ENCODE data around the gene ZFP92. TPM values are rescaled to one million over a fixed set of nuclear protein-coding genes. Genes with fewer than 3 reads are reported as not detected.

Gene ZFP92
- total and polyA plus RNA-seq, 2 of the 8 experiments (the other 6 are each of a cell fraction or from before 2014, with no cell fraction given) = 0.14 to 0.41 TPM

DNA sequence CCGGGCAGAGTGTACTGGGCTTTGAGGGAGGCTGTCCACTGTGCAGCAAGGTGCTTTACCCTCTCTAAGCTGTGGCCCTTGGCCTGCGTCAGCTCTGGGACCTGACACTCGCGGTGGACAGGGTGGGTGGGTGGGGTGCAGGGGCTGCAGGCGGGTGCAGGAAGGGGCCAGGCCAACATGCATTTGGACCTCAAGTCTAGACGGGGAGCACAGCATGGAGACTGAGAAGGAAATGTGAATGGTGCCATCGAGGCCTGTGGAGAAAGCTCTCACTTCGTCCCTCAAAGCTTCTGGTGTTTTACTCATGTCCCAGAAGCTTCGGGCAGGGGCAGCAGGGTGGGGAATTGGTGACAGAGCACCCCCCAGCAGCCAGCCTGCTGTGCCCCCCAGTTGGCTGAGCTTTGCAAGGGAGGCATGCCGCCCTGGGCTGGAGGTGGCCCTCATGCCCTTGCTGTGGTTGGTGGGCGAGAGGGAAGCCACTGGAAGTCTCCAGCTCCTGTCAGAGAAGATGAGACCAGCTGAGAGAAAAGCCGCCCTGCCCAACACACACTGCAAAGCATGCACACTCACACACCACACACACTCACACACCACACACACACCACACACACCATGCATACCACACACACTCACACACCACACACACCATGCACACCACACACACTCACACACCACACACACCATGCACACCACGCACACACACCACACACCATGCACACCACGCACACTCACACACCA, 22.4 kb upstream of the ZFP92 start:
- no peaks in the 10 kb centered on the region for H3K79me2 ChIP-seq (ENCODE audit: control insufficient read depth in 1 of 2, insufficient read depth in 2 of 2, low read length in 2 of 2)
- no peak overlapping the region for H3K9ac ChIP-seq (replicated peaks in 1 of 4; ENCODE audit: extremely low read depth in 1 of 4, low read depth in 3 of 4, low read length in 3 of 4)
- H2BK120ac ChIP-seq (replicated peaks; ENCODE audit: low read depth, low read length) = no peak overlapping the region
- H3K27ac ChIP-seq (ENCODE audit: low read depth, low read length) = no peak overlapping the region
- no peak overlapping the region for H3K4me2 ChIP-seq (ENCODE audit: insufficient read depth in 1 of 2, low read depth in 2 of 2, low read length in 2 of 2)
- no peak overlapping the region for H3K56ac ChIP-seq (replicated peaks; ENCODE audit: insufficient read length, low read depth, low read length)
- H4K20me1 ChIP-seq (replicated peaks in 1 of 2; ENCODE audit: control insufficient read depth in 1 of 2, insufficient read depth in 2 of 2, low read length in 2 of 2) = no peaks in the 10 kb centered on the region
- H4K5ac ChIP-seq (ENCODE audit: insufficient read length, low read depth, low read length) = no peak overlapping the region
- no peaks in the 10 kb centered on the region for H3K79me1 ChIP-seq (ENCODE audit: low read depth, low read length)
- DNase-seq (ENCODE audit: low read depth in 1 of 2, low spot score in 2 of 2) (no peak), FAIRE-seq (no peak)
- no peak overlapping the region for H4K91ac ChIP-seq (replicated peaks; ENCODE audit: insufficient read length, low read length)
- H2AFZ ChIP-seq (ENCODE audit: low read length) = no peak overlapping the region
- CTCF ChIA-PET (ENCODE audit: partially characterized antibody) = interaction anchor here (1.0 kb wide), 1 partner anchor 10 kb away, joined by 5 read pairs; no protein-coding TSS in a partner anchor
- H3K4ac ChIP-seq (replicated peaks; ENCODE audit: insufficient read length, low read depth, low read length) = no peak overlapping the region
- no peak overlapping the region for H2BK12ac ChIP-seq (ENCODE audit: low read depth, low read length)
- no peaks in the 10 kb centered on the region for H3K36me3 ChIP-seq (ENCODE audit: control insufficient read depth in 2 of 4, insufficient read depth in 4 of 4, low read length in 3 of 4)
- no peak overlapping the region for H2BK20ac ChIP-seq (ENCODE audit: low read length)
- no peak overlapping the region for H3K23ac ChIP-seq (ENCODE audit: insufficient read length)
- H4K8ac ChIP-seq (ENCODE audit: extremely low read depth, insufficient read depth, low read length) = no peak overlapping the region
- no peak overlapping the region for H2AK5ac ChIP-seq (ENCODE audit: low read depth, low read length)
- no peaks in the 10 kb centered on the region for H3K4me1 ChIP-seq (replicated peaks in 1 of 4; ENCODE audit: control insufficient read depth in 3 of 4, insufficient read depth in 4 of 4, low read length in 3 of 4)
- no peak overlapping the region for H3K18ac ChIP-seq (ENCODE audit: extremely low read depth, low read length)
- H2BK5ac ChIP-seq (ENCODE audit: low read depth, low read length) = no peak overlapping the region
- WGBS, 2 experiments (ENCODE audit: extremely low coverage in 1 of 2, insufficient coverage in 1 of 2, insufficient read length in 1 of 2, insufficient replicate concordance in 2 of 2, low coverage in 1 of 2, low lambda C conversion rate in 2 of 2, missing lambda C conversion rate in 1 of 2) = 95% methylated on average over 4 of the region's 14 CpGs; no CpG with 5 or more reads in 1 of the 2 experiments
- no peak overlapping the region for H3K14ac ChIP-seq (ENCODE audit: insufficient read length)
- peaks cover 0 to 15% of the 10 kb centered on the region in 2 experiments; a peak in 1 of 4 replicates for H3K9me3 ChIP-seq (ENCODE audit: insufficient read depth in 2 of 2, low read depth in 1 of 2, low read length in 1 of 2)
- H3K23me2 ChIP-seq (ENCODE audit: low read depth, low read length) = peaks cover 29% of the 10 kb centered on the region; the same call in 1 of the 2 replicates
- H3K27me3 ChIP-seq (replicated peaks in 1 of 4; ENCODE audit: control insufficient read depth in 3 of 4, extremely low read depth in 1 of 4, insufficient read depth in 3 of 4, low read length in 3 of 4) = no peaks in the 10 kb centered on the region; a peak in 1 of 7 replicates
- H3K4me3 ChIP-seq (ENCODE audit: extremely low read depth in 1 of 4, insufficient read depth in 2 of 4, low read depth in 3 of 4, low read length in 4 of 4) = no peak overlapping the region
- POLR2A ChIA-PET (ENCODE audit: partially characterized antibody) = no interaction called here
- no peak overlapping the region for H2BK15ac ChIP-seq (ENCODE audit: low read length)
- no peak for TF ChIP-seq ASH2L (IDR thresholded peaks at IDR 0.05; ENCODE audit: low read length)
- TF ChIP-seq MAFK (IDR thresholded peaks at IDR 0.05; ENCODE audit: low read depth, low read length) = no peak
- no peak for TF ChIP-seq ZNF274 (IDR thresholded peaks at IDR 0.05; ENCODE audit: borderline replicate concordance, extremely low read depth, low read length)
- TF ChIP-seq CBX5 (IDR thresholded peaks at IDR 0.05; ENCODE audit: low read depth, low read length) = no peak
- TF ChIP-seq, protein P1, sequence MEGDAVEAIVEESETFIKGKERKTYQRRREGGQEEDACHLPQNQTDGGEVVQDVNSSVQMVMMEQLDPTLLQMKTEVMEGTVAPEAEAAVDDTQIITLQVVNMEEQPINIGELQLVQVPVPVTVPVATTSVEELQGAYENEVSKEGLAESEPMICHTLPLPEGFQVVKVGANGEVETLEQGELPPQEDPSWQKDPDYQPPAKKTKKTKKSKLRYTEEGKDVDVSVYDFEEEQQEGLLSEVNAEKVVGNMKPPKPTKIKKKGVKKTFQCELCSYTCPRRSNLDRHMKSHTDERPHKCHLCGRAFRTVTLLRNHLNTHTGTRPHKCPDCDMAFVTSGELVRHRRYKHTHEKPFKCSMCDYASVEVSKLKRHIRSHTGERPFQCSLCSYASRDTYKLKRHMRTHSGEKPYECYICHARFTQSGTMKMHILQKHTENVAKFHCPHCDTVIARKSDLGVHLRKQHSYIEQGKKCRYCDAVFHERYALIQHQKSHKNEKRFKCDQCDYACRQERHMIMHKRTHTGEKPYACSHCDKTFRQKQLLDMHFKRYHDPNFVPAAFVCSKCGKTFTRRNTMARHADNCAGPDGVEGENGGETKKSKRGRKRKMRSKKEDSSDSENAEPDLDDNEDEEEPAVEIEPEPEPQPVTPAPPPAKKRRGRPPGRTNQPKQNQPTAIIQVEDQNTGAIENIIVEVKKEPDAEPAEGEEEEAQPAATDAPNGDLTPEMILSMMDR (IDR thresholded peaks at IDR 0.05; ENCODE audit: control extremely low read depth in 1 of 3, insufficient read depth in 1 of 3, low read depth in 1 of 3, low read length in 3 of 3) = no peak
- TF ChIP-seq NRF1 (IDR thresholded peaks at IDR 0.05; ENCODE audit: low read depth, low read length) = no peak
- no peak for TF ChIP-seq POU5F1 (IDR thresholded peaks at IDR 0.05; ENCODE audit: low read depth, low read length)
- TF ChIP-seq, protein P2, sequence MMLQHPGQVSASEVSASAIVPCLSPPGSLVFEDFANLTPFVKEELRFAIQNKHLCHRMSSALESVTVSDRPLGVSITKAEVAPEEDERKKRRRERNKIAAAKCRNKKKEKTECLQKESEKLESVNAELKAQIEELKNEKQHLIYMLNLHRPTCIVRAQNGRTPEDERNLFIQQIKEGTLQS (IDR thresholded peaks at IDR 0.05; ENCODE audit: insufficient read depth, low read depth, low read length) = no peak
- no peak for TF ChIP-seq HDAC6 (IDR thresholded peaks at IDR 0.05; ENCODE audit: low read depth, low read length)
- no peak for TF ChIP-seq GABPA (IDR thresholded peaks at IDR 0.05; ENCODE audit: borderline replicate concordance, insufficient read depth, low read length)

Measured in H1 (cell line).